ENCODE data around the gene SDC1.

The SDC1 gene

DNA sequence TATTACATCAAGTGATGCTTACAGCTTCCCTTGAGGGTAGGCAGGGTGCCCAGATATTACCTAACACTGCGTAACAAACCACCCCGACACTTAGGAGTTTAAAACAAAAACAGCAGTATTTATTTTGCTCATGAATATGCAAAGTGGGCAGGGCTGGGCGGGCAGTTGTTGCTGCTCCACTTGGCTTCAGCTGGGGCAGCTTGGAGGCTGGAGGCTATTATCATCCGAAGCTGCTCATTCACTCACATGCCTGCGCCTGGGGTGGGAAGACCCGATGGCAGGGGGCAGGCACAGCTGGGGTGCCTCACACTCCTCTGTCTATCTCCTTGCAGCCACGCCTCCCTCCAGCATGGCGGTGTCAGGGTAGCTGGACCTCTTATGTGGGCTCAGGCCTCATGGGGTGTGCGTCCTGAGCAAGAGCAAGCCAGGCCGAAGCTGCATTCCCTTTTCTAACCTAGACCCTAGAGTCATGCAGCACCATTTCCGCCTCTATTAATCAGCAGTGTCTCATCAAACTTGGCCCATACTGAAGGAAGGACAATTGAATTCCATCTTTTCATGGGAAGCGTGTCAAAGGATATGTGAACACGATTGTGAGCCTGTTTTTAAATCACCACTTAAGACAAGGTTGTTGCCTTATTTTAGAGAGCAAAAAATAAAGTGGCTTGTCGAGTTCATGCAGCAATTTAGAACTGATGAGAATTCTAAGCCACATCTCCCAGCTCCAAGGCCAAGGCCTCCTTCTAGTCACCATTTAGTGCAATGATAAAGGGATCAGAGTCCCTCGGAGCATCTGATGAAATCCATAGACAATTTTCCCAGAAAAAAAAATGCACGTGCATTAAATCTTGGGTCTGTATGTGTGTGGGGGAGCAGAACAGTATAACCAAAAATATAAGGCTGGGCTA lies 54.9 kb downstream of the SDC1 start:
- no peak for DNase-seq (ENCODE audit: low read depth)

DNA sequence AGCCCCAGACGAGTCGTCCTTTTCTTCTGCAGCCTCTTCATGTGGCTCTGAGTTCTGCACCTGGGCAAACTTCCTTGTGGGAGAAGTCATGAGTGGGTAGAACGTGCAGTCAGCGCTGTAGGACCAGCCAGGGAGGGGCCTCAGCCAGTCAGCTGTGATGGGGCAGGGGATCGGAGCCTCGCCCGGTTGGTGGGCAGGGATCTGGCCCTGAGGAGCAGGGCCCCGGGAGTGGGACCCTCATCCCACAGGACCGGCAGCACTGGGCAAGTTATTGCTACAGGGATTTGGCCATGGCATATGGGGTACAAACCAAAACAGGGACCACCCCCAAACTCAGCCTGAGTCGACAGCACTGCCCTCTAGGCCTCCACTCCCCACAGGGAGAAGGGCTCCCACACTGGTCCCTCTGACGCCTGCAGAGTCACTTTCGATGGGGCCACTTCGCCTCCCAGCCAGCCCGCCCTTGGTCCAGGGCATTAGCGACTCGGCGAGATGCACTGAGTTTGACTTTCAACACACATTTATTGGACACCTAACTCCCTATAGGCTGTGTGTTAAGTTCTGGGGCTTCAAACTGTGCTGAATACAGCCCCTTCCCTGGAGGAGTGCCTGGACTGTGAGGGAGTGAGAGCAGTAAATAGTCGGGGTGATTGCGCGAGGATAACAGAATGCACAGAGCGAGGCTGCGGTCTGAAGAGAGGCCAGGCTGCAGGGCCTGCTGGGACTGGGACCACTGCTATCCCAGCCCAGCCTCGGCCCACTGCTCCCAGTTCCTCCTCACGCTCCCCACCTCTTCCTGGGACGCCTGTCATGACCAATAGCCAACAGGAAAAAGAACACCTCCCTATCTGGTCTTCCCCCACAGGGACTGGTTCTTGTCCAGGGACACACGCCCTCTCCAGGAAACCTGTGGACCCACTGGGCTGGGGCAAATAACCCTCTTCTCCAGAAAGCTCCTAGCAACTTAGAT lies 55.9 kb downstream of the SDC1 start:
- no peak for DNase-seq (ENCODE audit: low read depth)

GRCh38 chr2:20168048-20168726 lies 56.7 kb downstream of the SDC1 start:
- no peak for DNase-seq (ENCODE audit: low read depth)

GRCh38 chr2:20167356-20167755 lies 57.6 kb downstream of the SDC1 start:
- no peak for DNase-seq (ENCODE audit: low read depth)

DNA sequence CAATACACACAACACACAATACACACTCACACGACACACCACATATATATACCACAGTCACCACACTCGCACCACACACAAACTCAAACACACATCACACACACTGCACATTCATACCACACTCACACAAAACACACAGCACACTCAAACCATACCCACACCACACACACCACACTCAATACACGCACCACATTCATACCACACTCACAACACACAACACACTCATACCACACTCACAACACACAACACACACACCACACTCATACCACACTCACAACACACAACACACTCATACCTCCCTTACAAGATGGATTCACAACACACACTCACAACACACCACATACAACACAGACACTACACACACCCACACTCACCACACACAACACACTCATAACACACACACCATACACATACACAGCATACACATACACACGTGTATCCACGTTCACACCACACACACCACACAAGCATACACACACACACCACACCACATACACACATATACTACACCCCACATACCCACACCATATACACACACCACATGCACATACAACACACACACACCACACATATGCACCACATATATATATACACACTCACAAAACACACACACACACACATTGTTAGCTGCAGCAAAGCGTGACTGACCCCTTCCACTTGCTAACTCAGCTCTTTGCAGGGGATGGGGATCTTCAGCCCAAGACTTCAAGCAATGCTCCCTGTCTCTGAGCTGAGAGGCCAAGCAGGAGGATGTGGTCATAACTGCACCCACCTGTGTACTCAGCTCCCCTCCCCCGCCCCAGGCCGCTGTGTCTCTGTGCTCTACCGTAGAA lies 59.0 kb downstream of the SDC1 start:
- DNase-seq (ENCODE audit: low read depth), result no peak

DNA sequence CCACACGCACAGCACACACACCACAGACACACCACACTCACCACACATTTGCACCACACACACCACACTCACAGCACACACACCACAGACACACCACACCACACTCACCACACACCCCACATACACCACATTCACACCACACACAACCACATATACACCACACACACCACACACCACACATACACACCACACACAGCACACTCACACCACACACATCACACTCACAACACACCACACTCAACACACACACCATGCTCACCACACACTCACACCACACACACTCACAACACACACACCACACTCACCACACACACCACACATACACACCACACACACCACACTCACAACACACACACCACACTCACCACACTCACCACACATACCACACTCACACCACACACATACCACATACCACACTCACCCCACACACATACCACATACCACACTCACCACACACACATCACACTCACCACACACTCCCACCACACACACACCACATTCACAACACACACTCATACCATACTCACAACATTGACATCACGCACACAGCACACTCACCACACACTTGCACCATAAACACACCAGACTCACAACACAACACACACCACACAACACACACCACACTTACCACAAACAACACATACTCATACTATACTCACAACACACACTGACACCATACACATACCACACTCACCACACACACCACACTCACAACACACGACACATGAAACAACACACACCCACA lies 60.0 kb downstream of the SDC1 start:
- DNase-seq (ENCODE audit: low read depth), result no peak

DNA sequence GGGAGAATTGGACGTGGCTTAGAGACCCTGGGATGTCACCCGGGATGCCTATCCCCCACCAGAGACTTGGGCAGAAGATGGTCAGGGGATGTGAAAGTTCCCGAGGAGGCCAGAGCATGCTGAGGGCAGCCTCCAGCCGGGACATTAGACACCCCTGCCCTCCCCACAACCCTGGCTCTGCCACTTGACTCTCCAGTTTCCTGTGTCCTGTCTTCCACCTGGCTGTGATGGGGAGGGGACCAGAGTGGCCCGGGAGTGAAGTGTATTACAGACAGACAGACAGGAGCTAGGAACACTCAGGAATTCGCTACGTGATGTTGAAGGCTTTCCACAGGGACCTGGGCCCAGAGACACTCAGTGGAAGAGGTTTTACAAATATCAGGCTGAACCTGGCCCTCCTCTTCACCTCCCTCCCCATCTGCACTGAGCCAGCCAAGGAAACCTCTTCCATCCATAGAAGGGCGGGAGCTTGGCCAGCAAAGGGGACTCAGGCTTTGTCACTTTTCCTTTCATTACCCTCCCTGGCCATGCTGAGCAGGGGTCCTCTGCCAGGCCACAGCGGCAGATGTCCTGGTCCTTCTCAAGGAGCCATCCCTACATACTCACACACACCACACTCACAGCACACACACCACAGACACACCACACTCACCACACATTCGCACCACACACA lies 60.7 kb downstream of the SDC1 start:
- no peak for DNase-seq (ENCODE audit: low read depth)

DNA sequence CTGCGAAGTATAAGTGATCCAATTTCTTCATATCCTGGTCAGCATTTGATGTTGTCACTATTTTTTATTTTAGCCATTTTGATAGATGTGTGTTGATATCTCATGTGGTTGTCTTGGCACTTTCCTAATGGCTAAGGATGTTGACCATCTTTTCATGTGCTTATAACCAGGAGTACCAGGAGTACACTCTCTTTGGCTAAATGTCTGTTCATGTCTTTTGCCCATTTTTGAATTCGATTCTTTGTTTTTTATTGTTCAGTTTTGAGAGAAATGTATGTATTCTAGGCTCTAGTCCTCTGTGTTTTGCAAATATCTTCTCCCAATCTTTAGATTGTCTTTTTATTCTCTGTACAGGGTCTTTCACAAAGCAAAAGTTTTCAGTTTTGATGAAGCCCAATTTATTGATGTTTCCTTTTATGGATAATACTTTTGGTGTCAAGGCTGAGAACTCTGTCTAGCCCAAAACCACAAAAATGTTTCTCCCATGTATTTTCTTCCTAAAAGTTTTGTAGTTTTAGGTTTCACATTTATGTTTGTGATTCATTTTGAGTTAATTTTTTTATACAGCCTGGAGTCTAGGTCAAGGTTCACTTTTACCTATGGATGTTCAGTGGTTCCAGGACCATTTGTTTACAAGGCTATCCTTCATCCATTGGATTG lies 65.4 kb downstream of the SDC1 start:
- no peak for DNase-seq (ENCODE audit: low read depth)

- no peak for DNase-seq (ENCODE audit: low read depth)
Measured at GRCh38 chr2:20157193-20157891, 67.6 kb downstream of the SDC1 start.

- DNase-seq (ENCODE audit: low read depth), result no peak
Measured at GRCh38 chr2:20156836-20157192, 68.1 kb downstream of the SDC1 start.

DNA sequence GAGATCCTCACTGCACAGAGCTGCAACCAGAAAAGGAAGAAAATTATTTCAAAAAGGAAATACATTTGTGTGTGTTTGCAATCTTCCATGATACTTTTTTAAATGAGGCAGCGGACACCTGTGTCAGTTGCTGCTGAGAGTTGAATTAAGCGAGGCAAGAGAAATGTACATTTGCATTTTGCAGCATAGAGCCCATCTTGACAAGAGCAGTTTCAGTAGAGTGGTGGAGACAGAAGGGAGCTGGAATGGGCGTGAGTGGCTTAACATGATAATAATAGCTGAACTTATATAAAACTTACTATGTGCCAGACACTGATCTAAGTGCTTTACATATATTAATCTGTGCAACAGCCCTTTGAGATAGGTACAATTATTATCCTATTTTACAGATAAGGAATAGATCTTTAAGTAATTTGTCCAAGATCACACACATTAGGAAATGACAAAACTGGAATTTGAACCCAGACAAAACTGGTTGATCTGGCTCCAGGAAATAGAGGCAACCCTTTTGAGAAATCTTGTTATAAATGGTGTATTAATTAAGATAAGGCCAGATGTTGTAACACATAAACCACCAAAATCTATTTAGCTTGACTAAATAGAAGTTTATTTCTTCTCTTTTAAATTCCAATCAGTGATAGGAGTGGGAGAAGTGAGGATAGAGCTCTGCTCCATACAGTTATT lies 68.7 kb downstream of the SDC1 start:
- no peak for DNase-seq (ENCODE audit: low read depth)

GRCh38 chr2:20153131-20153851 lies 71.6 kb downstream of the SDC1 start:
- no peak for DNase-seq (ENCODE audit: low read depth)

DNA sequence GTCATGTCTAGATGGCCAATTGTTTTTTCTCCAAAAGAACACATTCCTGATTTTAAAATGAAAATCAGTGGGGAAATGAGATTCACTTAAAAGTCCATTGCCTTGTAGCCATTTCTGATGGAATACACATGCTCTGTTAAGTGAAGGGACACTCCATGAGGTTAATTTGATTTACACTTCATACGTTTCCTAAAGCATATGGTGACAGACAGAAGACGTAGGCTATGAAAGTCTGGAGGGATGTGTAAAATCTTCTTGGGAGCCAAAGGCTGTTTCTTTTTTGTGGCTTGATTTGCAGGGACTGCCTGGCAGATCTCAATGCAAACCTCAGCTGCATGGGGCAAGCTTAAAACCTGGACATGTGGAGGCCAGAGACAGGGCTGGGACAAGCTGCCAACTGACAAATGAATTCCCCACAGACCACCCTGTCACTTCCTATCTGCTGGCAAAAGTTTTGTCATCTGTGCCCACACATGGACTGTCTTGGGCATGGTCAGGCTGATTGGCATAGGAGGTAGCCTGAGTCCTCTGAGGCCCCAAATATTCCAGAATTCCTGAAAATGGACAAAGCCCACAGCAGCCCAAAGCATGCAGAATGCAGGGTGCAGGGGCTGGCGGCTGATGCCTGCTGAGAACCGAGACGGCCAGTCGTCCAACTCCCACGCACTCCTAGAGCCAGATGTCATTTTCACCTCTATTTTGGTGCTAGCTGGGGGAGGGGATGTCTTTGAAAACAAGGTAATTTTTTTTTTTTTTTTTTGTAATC lies 73.9 kb downstream of the SDC1 start:
- DNase-seq (ENCODE audit: low read depth), result no peak

Measured in HS-27A (cell line).